ENCODE results near the gene MAPK8IP3.

DNA sequence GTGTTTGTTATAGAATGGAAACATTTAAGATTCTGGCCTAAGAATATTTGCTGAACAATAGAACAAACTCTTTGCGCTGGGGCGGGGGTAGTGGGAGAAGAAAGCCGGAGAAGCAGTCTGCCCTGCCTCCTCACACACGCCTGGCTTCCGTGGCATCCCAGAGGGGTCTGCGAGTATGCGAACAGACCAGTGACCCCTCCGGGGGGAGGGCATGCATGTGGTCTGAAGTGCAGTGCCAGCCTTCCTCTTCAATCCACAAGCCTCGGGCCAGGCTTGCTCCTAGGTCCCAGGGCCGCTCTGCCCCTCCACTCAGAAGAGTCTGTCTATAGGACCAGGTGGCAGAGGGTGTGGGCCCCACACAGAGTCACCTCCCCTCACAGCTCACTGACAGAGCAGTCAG is 101.6 kb downstream of the MAPK8IP3 start:
- TF ChIP-seq POLR2AphosphoS5 (IDR thresholded peaks at IDR 0.05) (no peak), EP300 (IDR thresholded peaks at IDR 0.05) (no peak), POLR2A (IDR thresholded peaks at IDR 0.05) (no peak)
- TF ChIP-seq, protein P1, sequence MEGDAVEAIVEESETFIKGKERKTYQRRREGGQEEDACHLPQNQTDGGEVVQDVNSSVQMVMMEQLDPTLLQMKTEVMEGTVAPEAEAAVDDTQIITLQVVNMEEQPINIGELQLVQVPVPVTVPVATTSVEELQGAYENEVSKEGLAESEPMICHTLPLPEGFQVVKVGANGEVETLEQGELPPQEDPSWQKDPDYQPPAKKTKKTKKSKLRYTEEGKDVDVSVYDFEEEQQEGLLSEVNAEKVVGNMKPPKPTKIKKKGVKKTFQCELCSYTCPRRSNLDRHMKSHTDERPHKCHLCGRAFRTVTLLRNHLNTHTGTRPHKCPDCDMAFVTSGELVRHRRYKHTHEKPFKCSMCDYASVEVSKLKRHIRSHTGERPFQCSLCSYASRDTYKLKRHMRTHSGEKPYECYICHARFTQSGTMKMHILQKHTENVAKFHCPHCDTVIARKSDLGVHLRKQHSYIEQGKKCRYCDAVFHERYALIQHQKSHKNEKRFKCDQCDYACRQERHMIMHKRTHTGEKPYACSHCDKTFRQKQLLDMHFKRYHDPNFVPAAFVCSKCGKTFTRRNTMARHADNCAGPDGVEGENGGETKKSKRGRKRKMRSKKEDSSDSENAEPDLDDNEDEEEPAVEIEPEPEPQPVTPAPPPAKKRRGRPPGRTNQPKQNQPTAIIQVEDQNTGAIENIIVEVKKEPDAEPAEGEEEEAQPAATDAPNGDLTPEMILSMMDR (IDR thresholded peaks at IDR 0.05) = no peak

All from suprapubic skin (tissue), 4 donors.